HG02870 (cell line): ENCODE measurements around the gene GTPBP6.
A peak's percentile ranks its signal among the peaks of the same experiment; 100 is the strongest.
"Not testable (repeated sequence)": the region's sequence is repeated elsewhere in the genome, so short reads cannot be mapped to it uniquely, and the experiment has no call there.

Experiments used
- ATAC-seq: cut with Tn5 transposase; IDR thresholded peaks from one replicate; pipeline ENCODE4 v1.9.1; 2021; ENCODE audit warnings: mild to moderate bottlenecking, moderate library complexity; ENCODE audit not compliant: unreplicated experiment

The GTPBP6 gene

GRCh38 chrX:295136-295535 is 23.5 kb downstream of the GTPBP6 start:
- no peak for ATAC-seq

DNA sequence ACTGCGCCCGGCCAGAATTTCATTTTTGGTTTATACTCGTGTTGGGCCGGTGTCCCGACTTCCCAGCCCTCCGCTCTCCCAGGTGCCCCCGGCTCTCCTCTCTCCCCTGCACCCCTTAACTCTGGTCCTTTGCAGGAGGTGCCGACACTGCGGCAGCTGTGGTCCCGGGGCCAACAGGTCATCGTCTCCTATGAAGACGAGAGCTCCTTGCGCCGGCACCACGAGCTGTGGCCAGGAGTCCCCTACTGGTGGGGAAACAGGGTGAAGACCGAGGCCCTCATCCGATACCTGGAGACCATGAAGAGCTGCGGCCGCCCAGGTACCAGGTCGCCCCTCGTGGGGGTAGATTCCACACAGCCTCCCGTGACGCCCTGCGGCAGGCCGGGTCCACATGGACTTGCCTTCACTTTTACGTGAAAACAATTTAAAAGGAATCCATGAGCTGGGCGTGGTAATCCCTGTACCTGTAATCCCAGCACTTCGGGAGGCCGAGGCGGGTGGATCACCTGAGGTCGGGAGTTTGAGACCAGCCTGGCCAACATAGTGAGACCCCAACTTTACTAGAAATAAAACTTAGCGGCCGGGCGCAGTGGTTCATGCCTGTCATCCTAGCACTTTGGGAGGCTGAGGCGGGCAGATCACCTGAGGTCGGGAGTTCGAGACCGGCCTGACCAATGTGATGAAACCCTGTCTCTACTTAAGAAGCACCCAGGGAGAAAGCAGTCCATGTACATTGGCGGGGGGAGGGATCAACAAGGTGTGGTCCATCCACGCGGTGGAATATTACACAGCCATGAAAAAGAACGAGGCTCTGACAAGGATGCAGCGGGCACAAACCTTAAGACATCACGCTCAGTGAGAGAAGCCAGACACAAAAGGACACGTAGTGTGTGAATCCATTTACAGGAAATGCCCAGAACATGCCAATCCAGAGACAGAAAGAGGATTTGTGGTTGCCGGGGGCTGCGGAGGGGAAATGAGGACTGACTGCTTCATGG is 25.4 kb downstream of the GTPBP6 start:
- no peak for ATAC-seq

- no peak for ATAC-seq
These were observed 27.1 kb downstream of the GTPBP6 start for GRCh38 chrX:291411-291901.

GRCh38 chrX:290476-291166 is 28.0 kb downstream of the GTPBP6 start:
- ATAC-seq: no peak

- no peak for ATAC-seq
These were observed 30.0 kb downstream of the GTPBP6 start for GRCh38 chrX:288561-288991.

DNA sequence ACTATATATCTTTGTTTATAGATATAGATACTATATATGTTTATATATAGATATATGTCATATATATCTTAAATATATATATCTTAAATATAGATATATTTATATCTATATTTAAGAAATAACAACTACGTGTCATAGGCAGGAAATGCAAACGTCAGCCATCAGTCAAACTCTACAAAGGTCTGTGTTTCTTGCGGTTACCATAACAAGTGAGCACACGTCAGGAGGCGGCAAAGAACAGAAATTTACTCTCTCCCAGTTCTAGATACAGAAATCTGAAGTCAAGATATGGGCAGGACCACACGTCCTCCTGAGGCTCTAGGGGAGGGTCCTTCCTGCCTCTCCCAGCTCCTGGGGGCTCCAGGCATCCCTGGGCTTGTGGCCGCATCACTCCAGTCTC is 30.9 kb downstream of the GTPBP6 start:
- ATAC-seq: no peak

- ATAC-seq: no peak
These were observed 33.4 kb downstream of the GTPBP6 start for GRCh38 chrX:285076-285677.

- ATAC-seq: peak; percentile 98
These were observed 35.3 kb downstream of the GTPBP6 start for GRCh38 chrX:283115-283845.

GRCh38 chrX:282000-282681 is 36.5 kb downstream of the GTPBP6 start:
- ATAC-seq: not testable (repeated sequence)

- ATAC-seq: no peak
These were observed 37.2 kb downstream of the GTPBP6 start, which contains the start of gene PLCXD1 for GRCh38 chrX:281166-281999. Gene PLCXD1 (plus strand): TSS chrX:281381. CDS start chrX:284188, 2,807 bp downstream.

DNA sequence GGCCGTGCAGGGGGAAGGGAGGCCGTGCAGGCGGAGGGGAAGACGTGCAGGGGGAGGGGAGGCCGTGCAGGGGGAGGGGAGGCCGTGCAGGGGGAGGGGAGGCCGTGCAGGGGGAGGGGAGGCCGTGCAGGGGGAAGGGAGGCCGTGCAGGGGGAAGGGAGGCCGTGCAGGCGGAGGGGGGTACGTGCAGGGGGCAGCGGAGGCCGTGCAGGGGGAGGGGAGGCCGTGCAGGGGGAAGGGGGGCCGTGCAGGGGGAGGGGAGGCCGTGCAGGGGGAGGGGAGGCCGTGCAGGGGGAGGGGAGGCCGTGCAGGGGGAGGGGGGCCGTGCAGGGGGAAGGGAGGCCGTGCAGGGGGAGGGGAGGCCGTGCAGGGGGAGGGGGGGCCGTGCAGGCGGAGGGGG is 37.9 kb downstream of the GTPBP6 start:
- not testable (repeated sequence) for ATAC-seq

DNA sequence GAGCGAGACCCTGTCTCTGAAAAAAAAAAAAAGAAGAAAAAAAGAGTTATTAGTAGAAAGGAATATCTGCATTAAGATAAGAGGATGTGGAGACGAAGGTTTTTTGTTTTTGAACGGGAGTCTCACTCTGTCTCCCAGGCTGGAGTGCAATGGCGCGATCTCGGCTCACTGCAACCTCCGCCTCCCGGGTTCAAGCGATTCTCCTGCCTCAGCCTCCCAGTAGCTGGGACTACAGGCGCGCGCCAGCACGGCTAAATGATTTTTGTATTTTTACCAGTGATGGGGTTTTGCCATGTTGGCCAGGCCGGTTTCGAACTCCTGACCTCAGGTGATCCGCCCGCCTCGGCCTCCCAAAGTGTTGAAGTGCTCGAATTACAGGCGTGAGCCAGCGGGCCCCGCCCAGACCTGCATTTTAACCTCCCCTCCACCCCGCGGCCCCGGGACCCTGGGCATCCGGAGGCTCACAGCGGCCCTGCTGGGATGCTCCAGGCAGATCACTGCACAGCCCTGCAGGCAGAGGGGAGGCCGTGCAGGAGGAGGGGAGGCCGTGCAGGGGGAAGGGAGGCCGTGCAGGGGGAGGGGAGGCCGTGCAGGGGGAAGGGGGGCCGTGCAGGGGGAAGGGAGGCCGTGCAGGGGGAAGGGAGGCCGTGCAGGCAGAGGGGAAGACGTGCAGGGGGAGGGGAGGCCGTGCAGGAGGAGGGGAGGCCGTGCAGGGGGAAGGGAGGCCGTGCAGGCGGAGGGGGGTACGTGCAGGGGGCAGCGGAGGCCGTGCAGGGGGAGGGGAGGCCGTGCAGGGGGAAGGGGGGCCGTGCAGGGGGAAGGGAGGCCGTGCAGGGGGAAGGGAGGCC is 38.6 kb downstream of the GTPBP6 start:
- not testable (repeated sequence) for ATAC-seq

DNA sequence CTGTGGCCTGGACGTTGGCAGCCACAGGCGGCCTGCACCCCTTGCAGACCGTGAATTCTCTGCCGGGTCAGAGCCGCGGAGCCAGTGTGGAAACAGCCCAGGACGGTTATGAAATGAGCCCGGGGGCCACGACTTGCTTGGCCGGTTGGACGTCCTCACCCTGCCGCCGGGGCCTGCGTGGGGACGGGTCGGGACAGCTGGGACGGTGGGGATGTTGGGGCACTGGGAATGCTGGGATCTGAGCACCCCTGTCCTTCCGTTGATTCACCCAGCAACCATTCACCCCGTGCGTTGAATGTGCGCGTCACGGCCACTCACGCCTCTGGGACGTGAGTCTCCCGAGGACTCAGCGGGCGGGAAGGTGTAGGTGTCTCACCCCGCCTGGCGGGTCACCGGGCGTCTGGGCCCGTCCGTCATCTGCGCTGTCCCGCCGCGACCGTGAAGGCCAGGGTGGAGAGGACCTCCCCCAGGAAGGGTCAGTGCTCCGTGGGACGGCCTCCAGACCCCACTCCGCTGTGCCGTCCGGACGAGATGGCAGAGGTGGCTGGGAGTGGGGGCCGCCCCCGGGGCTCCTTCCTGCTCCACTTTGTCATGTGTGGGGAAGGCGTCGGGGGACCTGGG is 41.9 kb downstream of the GTPBP6 start:
- ATAC-seq: peak; percentile 35

GRCh38 chrX:275967-276580 is 42.5 kb downstream of the GTPBP6 start:
- ATAC-seq: peak; percentile 90

DNA sequence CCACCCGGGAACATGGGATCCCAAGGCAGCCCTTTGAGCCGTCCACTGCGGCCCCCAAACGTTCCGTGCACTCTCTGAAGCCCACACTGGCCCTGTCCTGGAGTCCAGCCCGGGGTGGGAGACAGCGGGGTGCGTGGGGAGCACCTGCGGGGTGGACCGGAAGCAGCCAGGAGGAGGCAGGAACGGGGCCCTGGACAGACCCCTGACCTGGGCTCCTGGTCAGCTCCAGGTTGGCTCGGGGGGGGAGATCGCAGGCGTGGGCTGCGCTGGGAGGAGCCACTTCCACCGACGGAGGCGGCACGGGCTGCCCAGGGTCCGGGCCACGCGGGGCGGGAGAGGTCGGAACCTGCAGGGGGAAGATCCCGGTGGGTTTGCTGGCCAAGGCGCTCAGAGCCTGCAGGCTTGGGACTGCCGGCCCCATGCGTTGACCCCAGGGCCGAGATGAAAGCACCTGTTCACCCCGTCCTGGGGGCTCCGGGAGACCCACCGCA is 43.1 kb downstream of the GTPBP6 start:
- ATAC-seq: peak; percentile 12

GRCh38 chrX:274904-275475 is 43.6 kb downstream of the GTPBP6 start:
- ATAC-seq: no peak
